HEK293 (cell line): ENCODE results near the gene KRTAP10-5.

Source experiments
- CTCF ChIA-PET: fragments of 350-600 bp; formaldehyde crosslinking; extraction: SDS; loops from one replicate; lab custom pipeline; 2021; ENCODE audit warnings: antibody characterized with exemption; lab: Yijun Ruan, JAX
- POLR2A ChIA-PET: fragments of 300-600 bp; formaldehyde crosslinking; extraction: SDS; loops from one replicate; lab custom pipeline; 2020; ENCODE audit warnings: antibody characterized with exemption, inconsistent platforms; lab: Yijun Ruan, JAX
- H3K27ac ChIP-seq: fragments of 200-500 bp; sonication (Bioruptor generic); 2 replicates; pipeline ENCODE4 v1.5.1; 2014; ENCODE audit warnings: low read depth, low read length, control low read depth, inconsistent platforms; ENCODE audit errors: extremely low read depth
- H3K36me3 ChIP-seq, 2 experiments: fragments of 200-500 bp in 1 of 2; sonication (Bioruptor generic) in 1 of 2; 1 replicate in 1 of 2; 2 replicates in 1 of 2; pipeline ENCODE4 v1.5.1; 2014 to 2017; ENCODE audit warnings: inconsistent platforms in 2 of 2, low read length in 2 of 2; ENCODE audit not compliant: control insufficient read depth in 2 of 2, insufficient read depth in 1 of 2
- H3K4me1 ChIP-seq: fragments of 200-500 bp; sonication (Bioruptor generic); 2 replicates; pipeline ENCODE4 v1.5.1; 2014; ENCODE audit warnings: mild to moderate bottlenecking, low read length, inconsistent platforms; ENCODE audit not compliant: control insufficient read depth, insufficient read depth
- H3K4me3 ChIP-seq: 2 replicates; pipeline ENCODE4 v1.5.1; 2011; ENCODE audit warnings: low read depth, mild to moderate bottlenecking, control low read depth, low read length, moderate library complexity
- H3K9me3 ChIP-seq: fragments of 200-500 bp; sonication (Bioruptor generic); 2 replicates; pipeline ENCODE4 v1.5.1; 2014; ENCODE audit warnings: low read depth, low read length, inconsistent platforms; ENCODE audit not compliant: control insufficient read depth, insufficient read depth
- IKZF3 ChIP-seq: fragments of 450-650 bp; IDR thresholded peaks from 2 replicates; pipeline ENCODE4 v1.5.0; 2018; ENCODE audit warnings: missing biosample characterization, mild to moderate bottlenecking, missing genetic modification characterization, moderate library complexity
- KLF16 ChIP-seq: fragments of 450-650 bp; formaldehyde crosslinking; IDR thresholded peaks from 2 replicates; pipeline ENCODE4 v1.5.1; 2017; ENCODE audit warnings: missing biosample characterization, missing genetic modification characterization
- YY2 ChIP-seq: fragments of 450-650 bp; formaldehyde crosslinking; IDR thresholded peaks from 2 replicates; pipeline ENCODE4 v1.5.1; 2016; ENCODE audit warnings: missing biosample characterization, missing genetic modification characterization
- ZFHX2 ChIP-seq: fragments of 450-650 bp; formaldehyde crosslinking; conservative IDR thresholded peaks from 2 replicates; pipeline ENCODE4 v1.5.1; 2016; ENCODE audit warnings: missing biosample characterization, missing genetic modification characterization
- ZFP37 ChIP-seq: fragments of 450-650 bp; formaldehyde crosslinking; IDR thresholded peaks from 2 replicates; pipeline ENCODE4 v1.5.1; 2016; ENCODE audit warnings: missing biosample characterization, missing genetic modification characterization
- ZNF132 ChIP-seq: fragments of 450-650 bp; formaldehyde crosslinking; IDR thresholded peaks from 2 replicates; pipeline ENCODE4 v1.5.1; 2017; ENCODE audit warnings: missing biosample characterization, missing genetic modification characterization, borderline replicate concordance
- ZNF175 ChIP-seq: fragments of 450-650 bp; formaldehyde crosslinking; IDR thresholded peaks from 2 replicates; pipeline ENCODE4 v1.5.1; 2016; ENCODE audit warnings: missing biosample characterization, missing genetic modification characterization
- ZNF239 ChIP-seq: fragments of 450-650 bp; formaldehyde crosslinking; IDR thresholded peaks from 2 replicates; pipeline ENCODE4 v1.5.1; 2016; ENCODE audit warnings: missing biosample characterization, missing genetic modification characterization
- ZNF24 ChIP-seq: fragments of 450-650 bp; formaldehyde crosslinking; IDR thresholded peaks from 2 replicates; pipeline ENCODE4 v1.5.1; 2016; ENCODE audit warnings: missing biosample characterization, missing genetic modification characterization
- ZNF350 ChIP-seq: fragments of 450-650 bp; formaldehyde crosslinking; IDR thresholded peaks from 2 replicates; pipeline ENCODE4 v1.5.0; 2017; ENCODE audit warnings: missing biosample characterization, mild to moderate bottlenecking, missing genetic modification characterization
- ZNF404 ChIP-seq: fragments of 450-650 bp; formaldehyde crosslinking; IDR thresholded peaks from 2 replicates; pipeline ENCODE4 v1.5.1; 2017; ENCODE audit warnings: missing biosample characterization, missing genetic modification characterization
- ZNF518A ChIP-seq: fragments of 450-650 bp; formaldehyde crosslinking; conservative IDR thresholded peaks from 2 replicates; pipeline ENCODE4 v1.5.1; 2016; ENCODE audit warnings: low read depth, missing biosample characterization, missing genetic modification characterization
- ZNF530 ChIP-seq: fragments of 450-650 bp; formaldehyde crosslinking; IDR thresholded peaks from 2 replicates; pipeline ENCODE4 v1.5.1; 2016; ENCODE audit warnings: low read depth, missing biosample characterization, missing genetic modification characterization
- ZNF645 ChIP-seq: fragments of 450-650 bp; formaldehyde crosslinking; IDR thresholded peaks from 2 replicates; pipeline ENCODE4; 2016; ENCODE audit warnings: missing biosample characterization, missing genetic modification characterization
- ZNF692 ChIP-seq: fragments of 450-650 bp; formaldehyde crosslinking; IDR thresholded peaks from 2 replicates; pipeline ENCODE4 v1.5.1; 2016; ENCODE audit warnings: missing biosample characterization, missing genetic modification characterization
- ZNF777 ChIP-seq: fragments of 450-650 bp; formaldehyde crosslinking; IDR thresholded peaks from 2 replicates; pipeline ENCODE4 v1.5.1; 2017; ENCODE audit warnings: missing biosample characterization, missing genetic modification characterization, borderline replicate concordance
- ZNF830 ChIP-seq: fragments of 450-650 bp; IDR thresholded peaks from 2 replicates; pipeline ENCODE4 v1.5.0; 2018; ENCODE audit warnings: missing biosample characterization, missing genetic modification characterization, low read depth, mild to moderate bottlenecking, moderate library complexity
- ZNF843 ChIP-seq: fragments of 450-650 bp; formaldehyde crosslinking; IDR thresholded peaks from 2 replicates; pipeline ENCODE4 v1.5.1; 2016; ENCODE audit warnings: missing biosample characterization, missing genetic modification characterization

Gene KRTAP10-5

DNA sequence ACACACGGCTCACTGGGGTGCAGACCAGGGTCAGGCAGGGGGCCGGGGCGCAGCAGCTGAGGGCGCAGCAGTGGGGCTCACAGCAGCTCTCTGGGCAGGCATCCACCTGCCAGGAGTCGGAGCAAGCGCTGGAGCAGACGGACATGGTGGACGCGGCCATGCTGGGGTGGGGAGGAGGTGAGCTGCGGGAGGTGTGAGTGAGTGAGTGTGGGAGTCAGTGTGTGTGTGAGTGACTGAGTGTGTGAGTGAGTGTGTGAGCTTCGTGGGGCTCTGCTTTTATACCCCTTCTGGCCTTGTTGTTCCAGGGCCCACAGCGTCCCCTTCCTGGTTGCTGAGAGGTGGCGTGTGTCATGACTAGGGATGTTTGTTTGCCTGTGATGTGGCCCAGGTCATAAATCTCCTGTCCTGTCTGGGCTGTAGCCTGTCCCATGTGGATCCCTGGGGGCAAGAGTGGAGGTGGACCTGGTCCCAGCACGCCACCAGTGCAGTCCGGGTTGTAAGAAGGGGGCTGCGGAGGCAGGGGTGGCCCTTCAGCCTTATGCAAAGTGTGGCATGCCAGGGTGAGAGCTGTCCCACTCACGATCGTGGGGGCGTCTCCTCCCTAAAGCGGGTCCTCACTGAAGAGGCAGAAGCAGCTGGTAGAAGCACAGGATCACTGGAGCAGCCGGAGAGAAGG lies 40.3 kb downstream of the KRTAP10-5 start, which contains the start of gene KRTAP10-1:
Gene KRTAP10-1 (minus strand): TSS at position 205 of the 676 bp plus-strand sequence. CDS start 45 bp downstream, at position 160.
- H3K9me3 ChIP-seq, result no peaks in the 10 kb centered on the region
- H3K36me3 ChIP-seq, result no peaks in the 10 kb centered on the region
- no peak for TF ChIP-seq ZFP37 (tag by site-specific recombination)
- TF ChIP-seq ZNF518A (tag by site-specific recombination), result no peak
- no peak for TF ChIP-seq ZNF239
- TF ChIP-seq ZNF350 (tag by site-specific recombination), result no peak
- no peak for TF ChIP-seq ZNF692 (tag by site-specific recombination)
- no peaks in the 10 kb centered on the region for H3K4me1 ChIP-seq
- H3K27ac ChIP-seq, result no peak within 1 kb of the TSS
- no peak within 1 kb of the TSS for H3K4me3 ChIP-seq
- ChIA-PET POLR2A (no interaction called here), CTCF (interaction anchor here (0.8 kb wide), 1 partner anchor 20 kb away, joined by 3 read pairs; no protein-coding TSS in a partner anchor)

DNA sequence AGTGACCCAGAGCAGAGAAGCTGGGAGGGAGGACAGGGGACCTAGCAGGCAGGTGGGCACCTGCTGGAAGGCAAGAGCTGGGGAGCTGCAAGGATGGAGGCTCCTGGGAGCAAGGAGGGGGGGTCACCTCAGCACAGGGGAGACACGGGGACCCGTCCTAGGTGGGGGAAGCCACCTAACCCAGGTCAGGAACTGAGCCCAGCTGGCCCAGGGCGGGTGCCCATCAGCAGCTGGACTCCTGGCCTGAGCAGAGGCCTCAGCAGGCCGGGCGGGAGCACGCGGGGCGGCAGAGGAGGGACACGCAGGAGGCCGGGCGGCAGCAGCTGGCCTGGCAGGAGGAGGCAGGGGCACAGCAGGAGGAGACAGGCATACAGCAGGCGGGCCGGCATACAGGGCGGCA lies 41.4 kb downstream of the KRTAP10-5 start:
- POLR2A ChIA-PET, result no interaction called here

GRCh38 chr21:44537930-44538911 lies 42.2 kb downstream of the KRTAP10-5 start:
- H3K4me1 ChIP-seq, result no peaks in the 10 kb centered on the region
- no peaks in the 10 kb centered on the region for H3K36me3 ChIP-seq
- no peak overlapping the region for H3K4me3 ChIP-seq
- H3K9me3 ChIP-seq, result no peaks in the 10 kb centered on the region
- TF ChIP-seq KLF16 (no peak), YY2 (no peak), ZNF132 (tag by site-specific recombination) (no peak), ZNF830 (tag by site-specific recombination) (no peak), ZNF404 (tag by site-specific recombination) (no peak), ZNF777 (tag by site-specific recombination) (no peak), ZFHX2 (no peak), ZNF843 (no peak), ZNF175 (tag by site-specific recombination) (no peak), ZNF530 (tag by site-specific recombination) (no peak)
- POLR2A ChIA-PET, result no interaction called here
- no peak overlapping the region for H3K27ac ChIP-seq
- CTCF ChIA-PET, result no interaction called here

More for the DNA sequence above, 41.4 kb downstream of the KRTAP10-5 start:
- Histone ChIP-seq H3K9me3 (no peaks in the 10 kb centered on the region), H3K4me3 (no peak overlapping the region), H3K27ac (no peak overlapping the region), H3K4me1 (no peaks in the 10 kb centered on the region), H3K36me3 (no peaks in the 10 kb centered on the region)
- no peak for TF ChIP-seq IKZF3 (tag by site-specific recombination)
- TF ChIP-seq ZNF645, result no peak
- no peak for TF ChIP-seq ZNF24 (tag by site-specific recombination)
- CTCF ChIA-PET, result no interaction called here
